Neutrophil (primary cell): ENCODE measurements around the gene CTU1.

Experiments
- H3K27ac ChIP-seq: fragments of 200-600 bp; sonication (generic); 2 replicates; pipeline ENCODE4 v1.5.1; 2016; ENCODE audit warnings: mild to moderate bottlenecking, moderate library complexity
- H3K27me3 ChIP-seq: fragments of 200-600 bp; sonication (generic); 2 replicates; pipeline ENCODE4 v1.6.0; 2016; ENCODE audit warnings: mild to moderate bottlenecking
- H3K36me3 ChIP-seq: fragments of 200-600 bp; sonication (generic); 2 replicates; pipeline ENCODE4 v1.5.1; 2017
- H3K4me1 ChIP-seq, 2 experiments: fragments of 200-600 bp in 1 of 2; sonication (generic) in 1 of 2; 1 replicate in 1 of 2; 2 replicates in 1 of 2; pipeline versions ENCODE4 v1.5.1 to v1.6.1; 2013 to 2016; ENCODE audit warnings: low read depth in 1 of 2, low read length in 1 of 2, mild to moderate bottlenecking in 1 of 2, moderate library complexity in 1 of 2; ENCODE audit not compliant: control insufficient read depth in 1 of 2, insufficient read depth in 1 of 2
- H3K4me3 ChIP-seq, 2 experiments: fragments of 200-600 bp in 1 of 2; sonication (generic) in 1 of 2; 1 replicate in 1 of 2; 2 replicates in 1 of 2; pipeline ENCODE4 v1.5.1; 2013 to 2016; ENCODE audit warnings: low read depth in 1 of 2, low read length in 1 of 2, mild to moderate bottlenecking in 1 of 2, moderate library complexity in 1 of 2
- H3K9me3 ChIP-seq: fragments of 200-600 bp; sonication (generic); 2 replicates; pipeline ENCODE4 v1.5.1; 2016
- TF ChIP-seq, protein P1 (sequence below): fragments of 200-600 bp; sonication (generic); IDR thresholded peaks from 2 replicates; pipeline ENCODE4 v1.5.1; 2016; ENCODE audit warnings: antibody characterized with exemption

CTU1 gene

DNA sequence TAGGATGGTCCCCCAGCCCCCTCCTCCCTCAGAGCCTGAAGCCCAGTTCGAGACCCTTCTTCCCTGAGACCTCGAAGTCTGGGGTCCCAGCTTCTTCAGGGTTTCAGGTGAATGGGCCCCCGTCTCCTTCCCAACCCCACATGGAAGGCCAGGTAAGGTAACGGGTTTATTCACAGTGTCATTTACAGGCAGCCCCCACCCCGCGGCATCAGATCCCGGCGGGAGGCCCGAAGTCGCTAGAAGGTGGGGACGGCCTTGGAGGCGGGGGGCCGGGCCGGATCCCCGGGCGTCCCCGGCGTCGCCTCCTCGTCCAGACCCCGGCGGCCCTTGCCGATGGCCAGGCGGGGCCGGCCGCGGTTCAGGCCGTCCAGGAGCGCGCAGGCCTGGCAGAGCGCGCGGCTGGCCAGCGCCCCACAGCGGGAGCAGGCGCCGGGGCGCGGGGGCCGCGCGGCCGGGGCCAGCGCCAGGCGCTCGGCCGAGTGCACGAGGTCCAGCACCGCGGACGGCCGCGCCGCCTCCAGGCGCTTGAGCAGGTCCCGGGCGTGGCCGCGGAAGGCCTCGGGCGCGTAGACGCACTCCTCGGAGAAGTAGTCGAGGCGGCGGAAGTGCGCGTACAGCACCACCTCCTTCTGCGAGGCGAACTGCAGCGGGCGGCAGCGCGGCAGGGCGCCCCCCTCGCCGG lies 9.7 kb downstream of the CTU1 start:
- Histone ChIP-seq H3K36me3 (peaks cover 9% of the 10 kb centered on the region), H3K27ac (peak overlapping the region; percentile 58)

DNA sequence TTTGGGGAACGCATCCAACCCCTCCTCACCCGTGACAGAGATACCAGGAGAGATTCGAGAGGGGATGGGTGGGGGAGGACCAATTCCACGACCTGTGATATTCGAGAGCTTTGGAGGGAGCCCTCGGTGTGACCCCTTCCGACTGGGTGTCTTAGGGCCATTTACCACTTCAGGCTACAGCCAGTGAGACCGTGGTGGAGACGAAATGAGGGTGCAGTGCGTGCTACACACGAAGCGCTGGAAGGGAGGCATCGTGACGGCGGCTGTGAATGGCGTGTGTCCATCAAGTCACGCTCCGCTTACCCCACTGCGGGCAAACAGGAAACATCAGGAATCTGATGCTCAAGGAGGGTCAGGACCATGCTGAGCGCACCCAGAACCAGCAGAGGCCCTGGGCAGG lies 10.4 kb downstream of the CTU1 start:
- Histone ChIP-seq H3K4me3 (no peak overlapping the region), H3K9me3 (no peaks in the 10 kb centered on the region), H3K27ac (no peak overlapping the region), H3K36me3 (peaks cover 5% of the 10 kb centered on the region), H3K4me1 (peaks cover 10 to 18% of the 10 kb centered on the region in 2 experiments), H3K27me3 (peaks cover 4% of the 10 kb centered on the region)
- TF ChIP-seq, protein P1, sequence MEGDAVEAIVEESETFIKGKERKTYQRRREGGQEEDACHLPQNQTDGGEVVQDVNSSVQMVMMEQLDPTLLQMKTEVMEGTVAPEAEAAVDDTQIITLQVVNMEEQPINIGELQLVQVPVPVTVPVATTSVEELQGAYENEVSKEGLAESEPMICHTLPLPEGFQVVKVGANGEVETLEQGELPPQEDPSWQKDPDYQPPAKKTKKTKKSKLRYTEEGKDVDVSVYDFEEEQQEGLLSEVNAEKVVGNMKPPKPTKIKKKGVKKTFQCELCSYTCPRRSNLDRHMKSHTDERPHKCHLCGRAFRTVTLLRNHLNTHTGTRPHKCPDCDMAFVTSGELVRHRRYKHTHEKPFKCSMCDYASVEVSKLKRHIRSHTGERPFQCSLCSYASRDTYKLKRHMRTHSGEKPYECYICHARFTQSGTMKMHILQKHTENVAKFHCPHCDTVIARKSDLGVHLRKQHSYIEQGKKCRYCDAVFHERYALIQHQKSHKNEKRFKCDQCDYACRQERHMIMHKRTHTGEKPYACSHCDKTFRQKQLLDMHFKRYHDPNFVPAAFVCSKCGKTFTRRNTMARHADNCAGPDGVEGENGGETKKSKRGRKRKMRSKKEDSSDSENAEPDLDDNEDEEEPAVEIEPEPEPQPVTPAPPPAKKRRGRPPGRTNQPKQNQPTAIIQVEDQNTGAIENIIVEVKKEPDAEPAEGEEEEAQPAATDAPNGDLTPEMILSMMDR: no peak

More for the DNA sequence above, 9.7 kb downstream of the CTU1 start:
- Histone ChIP-seq H3K4me1 (peaks cover 10 to 18% of the 10 kb centered on the region in 2 experiments), H3K4me3 (peak overlapping the region in 1 of 2 experiments; percentile 20), H3K27me3 (peaks cover 4% of the 10 kb centered on the region), H3K9me3 (no peaks in the 10 kb centered on the region)
- TF ChIP-seq, protein P1: peak; percentile 35

DNA sequence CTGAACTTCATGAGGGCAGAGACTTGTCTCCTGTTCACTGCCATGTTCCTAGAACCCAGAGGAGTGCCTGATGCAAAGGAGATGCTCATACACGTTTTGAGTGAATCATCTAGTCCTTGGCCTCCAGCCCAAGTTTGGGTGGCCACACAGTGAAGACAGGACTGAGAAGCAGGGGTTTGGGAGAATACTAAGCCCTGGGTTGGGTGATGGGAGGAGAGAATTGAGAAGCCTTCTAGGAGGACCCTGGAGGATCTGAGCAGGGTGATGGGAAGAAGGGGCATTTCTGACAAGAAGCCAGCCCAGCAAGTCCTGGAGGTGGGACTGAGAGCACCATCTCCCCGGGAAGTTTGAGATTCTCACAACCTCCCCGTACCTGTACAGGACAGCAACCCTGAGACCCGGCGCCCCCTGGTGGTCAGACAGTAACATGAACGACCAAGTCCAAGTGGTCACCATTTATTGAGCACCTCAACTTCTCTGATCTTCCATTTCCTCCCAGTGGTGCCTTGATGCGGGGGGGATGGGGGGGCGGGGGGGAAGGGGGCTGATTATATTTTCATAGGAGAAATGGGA lies 11.0 kb downstream of the CTU1 start:
- TF ChIP-seq, protein P1: peak; percentile 70
- Histone ChIP-seq H3K4me3 (no peak overlapping the region), H3K36me3 (no peaks in the 10 kb centered on the region), H3K4me1 (peaks cover 10 to 18% of the 10 kb centered on the region in 2 experiments), H3K9me3 (no peaks in the 10 kb centered on the region), H3K27me3 (peaks cover 4% of the 10 kb centered on the region), H3K27ac (peak overlapping the region; percentile 61)

DNA sequence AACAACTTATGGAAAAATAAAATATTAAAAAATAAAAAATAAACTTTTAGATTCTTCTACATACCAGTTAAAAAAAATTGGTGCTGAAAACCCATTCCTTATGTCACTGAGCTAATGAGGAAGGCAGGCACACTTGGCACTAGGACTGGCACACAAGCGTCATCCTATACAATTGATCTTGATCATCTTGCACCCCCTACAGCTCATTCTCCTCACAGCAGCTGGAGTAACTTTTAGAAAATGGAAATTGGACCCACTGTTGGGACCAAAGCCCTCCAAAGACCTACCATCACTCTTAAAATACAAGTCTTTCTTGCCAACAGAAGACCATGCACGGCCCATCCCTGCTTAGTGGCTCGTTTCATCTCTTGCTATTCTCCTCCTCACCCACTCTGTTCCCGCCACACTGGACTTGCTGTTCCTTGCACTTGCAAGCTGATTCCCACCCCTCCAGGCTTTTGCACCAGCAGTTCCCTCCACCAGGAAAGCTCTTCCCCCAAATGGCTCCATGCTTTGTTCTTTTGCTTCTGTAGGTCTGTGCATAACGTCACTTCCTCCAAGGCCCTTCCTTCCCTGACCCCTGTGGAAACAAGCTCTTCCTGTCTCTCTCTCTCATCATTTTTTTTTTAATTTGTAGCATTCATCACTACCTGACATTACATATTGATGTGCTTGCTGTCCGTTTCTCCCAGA lies 11.6 kb downstream of the CTU1 start:
- peak overlapping the region; percentile 61 for H3K27ac ChIP-seq
- peaks cover 4% of the 10 kb centered on the region for H3K27me3 ChIP-seq
- TF ChIP-seq, protein P1: no peak
- H3K4me3 ChIP-seq: no peak overlapping the region
- H3K4me1 ChIP-seq: peaks cover 10 to 18% of the 10 kb centered on the region in 2 experiments
- H3K36me3 ChIP-seq: no peaks in the 10 kb centered on the region
- H3K9me3 ChIP-seq: no peaks in the 10 kb centered on the region

DNA sequence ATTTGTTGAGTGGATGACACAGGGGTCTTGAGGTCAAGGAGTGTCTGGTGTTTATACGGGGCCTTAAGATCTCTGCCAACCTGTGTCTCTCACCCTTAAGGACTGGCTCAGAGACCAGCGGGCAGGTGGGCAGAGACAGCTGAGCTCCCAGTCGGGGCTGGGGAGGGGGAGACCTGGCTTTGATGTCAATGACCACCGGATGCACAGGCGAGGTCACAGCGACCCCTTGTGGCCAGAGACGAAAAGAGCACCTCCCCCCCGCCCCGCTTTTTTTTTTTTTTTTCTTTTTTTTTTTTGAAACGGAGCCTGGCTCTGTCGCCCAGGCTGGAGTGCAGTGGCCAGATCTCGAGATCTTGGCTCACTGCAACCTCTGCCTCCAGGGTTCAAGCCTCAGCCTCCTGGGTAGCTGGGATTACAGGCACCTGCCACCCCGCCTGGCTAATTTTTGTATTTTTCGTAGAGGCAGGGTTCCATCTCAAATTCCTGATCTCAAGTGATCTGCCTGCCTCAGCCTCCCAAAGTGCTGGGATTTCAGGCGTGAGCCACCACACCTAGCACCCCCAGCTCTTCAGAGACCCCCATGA lies 13.4 kb downstream of the CTU1 start:
- Histone ChIP-seq H3K27me3 (peaks cover 7% of the 10 kb centered on the region), H3K4me1 (peaks cover 10 to 18% of the 10 kb centered on the region in 2 experiments), H3K36me3 (no peaks in the 10 kb centered on the region), H3K4me3 (no peak overlapping the region), H3K9me3 (no peaks in the 10 kb centered on the region), H3K27ac (no peak overlapping the region)
- TF ChIP-seq, protein P1: peak; percentile 50
